K562 (cell line): ENCODE results near the gene HNRNPM.

Source experiments
- ATF6 ChIP-seq: sonication (generic); formaldehyde crosslinking; IDR thresholded peaks from 2 replicates; pipeline ENCODE4 v1.4.0; 2020; ENCODE audit warnings: mild to moderate bottlenecking, missing genetic modification reagents
- GTF3C2 ChIP-seq: IDR thresholded peaks from 3 replicates; pipeline ENCODE4 v1.6.1; 2011; ENCODE audit warnings: borderline replicate concordance, mild to moderate bottlenecking, moderate library complexity; ENCODE audit not compliant: insufficient read length; ENCODE audit errors: extremely low read depth
- HNRNPL ChIP-seq: fragments of 200-400 bp; formaldehyde crosslinking; IDR thresholded peaks from 2 replicates; pipeline ENCODE4 v1.6.1; 2017; ENCODE audit warnings: low read depth, mild to moderate bottlenecking, low read length
- MTA3 ChIP-seq: fragments of 450-650 bp; formaldehyde crosslinking; IDR thresholded peaks from 2 replicates; pipeline ENCODE4 v1.6.1; 2017; ENCODE audit warnings: mild to moderate bottlenecking, borderline replicate concordance
- POU5F1 ChIP-seq: fragments of 150-350 bp; IDR thresholded peaks from 2 replicates; pipeline ENCODE4 v1.6.1; 2014; ENCODE audit warnings: borderline replicate concordance, low read length, low read depth, mild to moderate bottlenecking; ENCODE audit not compliant: partially characterized antibody
- REST ChIP-seq, 2 experiments: fragments of 450-650 bp; formaldehyde crosslinking in 1 of 2; IDR thresholded peaks; 2 replicates each; pipeline versions ENCODE4 v1.4.0 to v1.6.1; 2014 to 2020; ENCODE audit warnings: mild to moderate bottlenecking in 2 of 2, borderline replicate concordance in 1 of 2, low read depth in 1 of 2
- SMARCA5 ChIP-seq: fragments of 450-650 bp; IDR thresholded peaks from 2 replicates; pipeline ENCODE4 v1.6.1; 2016
- SMC3 ChIP-seq: conservative IDR thresholded peaks from 2 replicates; pipeline ENCODE4 v1.6.1; 2011; ENCODE audit warnings: low read depth, low read length, improper control_type of control experiment; ENCODE audit not compliant: insufficient read depth
- ZFP30 ChIP-seq: fragments of 250-450 bp; sonication (Bioruptor Pico); IDR thresholded peaks from 2 replicates; pipeline ENCODE4 v1.8.0; 2022; ENCODE audit warnings: moderate library complexity, mild to moderate bottlenecking, inconsistent platforms, borderline replicate concordance
- ZFX ChIP-seq: sonication (generic); formaldehyde crosslinking; IDR thresholded peaks from 2 replicates; pipeline ENCODE4 v1.8.0; 2022; ENCODE audit warnings: mild to moderate bottlenecking, missing genetic modification reagents, moderate library complexity
- ZMIZ1 ChIP-seq, 2 experiments: fragments of 150-350 bp in 1 of 2; IDR thresholded peaks; 2 replicates each; pipeline ENCODE4 v1.6.1; 2012 to 2016; ENCODE audit warnings: low read depth in 2 of 2, low read length in 2 of 2, mild to moderate bottlenecking in 1 of 2, moderate library complexity in 1 of 2
- ZNF140 ChIP-seq: fragments of 250-450 bp; sonication (Bioruptor Pico); IDR thresholded peaks from 2 replicates; pipeline ENCODE4 v1.8.0; 2021; ENCODE audit warnings: moderate library complexity, mild to moderate bottlenecking, inconsistent platforms
- ZNF184 ChIP-seq: sonication (generic); formaldehyde crosslinking; IDR thresholded peaks from 2 replicates; pipeline ENCODE4 v1.5.0; 2020; ENCODE audit warnings: missing genetic modification reagents

- no peak for TF ChIP-seq SMARCA5
- TF ChIP-seq ATF6: no peak
- TF ChIP-seq ZNF184 (CRISPR knock-in tag): no peak
- TF ChIP-seq REST (IDR thresholded peaks at IDR 0.05; ENCODE audit: borderline replicate concordance): no peak
- no peak for TF ChIP-seq REST (CRISPR knock-in tag; IDR thresholded peaks at IDR 0.05; ENCODE audit: low read depth)
- TF ChIP-seq ZFX (CRISPR knock-in tag): no peak
- no peak for TF ChIP-seq ZMIZ1 (IDR thresholded peaks at IDR 0.05; ENCODE audit: low read depth in 2 of 2, low read length in 2 of 2)
- TF ChIP-seq SMC3: no peak
- TF ChIP-seq ZNF140: no peak
- TF ChIP-seq HNRNPL: no peak
- TF ChIP-seq MTA3: no peak
- no peak for TF ChIP-seq ZFP30 (CRISPR knock-in tag)
- TF ChIP-seq GTF3C2: no peak
- TF ChIP-seq POU5F1: no peak
Measured at GRCh38 chr19:8488365-8488764, 43.6 kb downstream of the HNRNPM start.
